Measurements from ENCODE around the gene ABCA9. TPM values are rescaled to one million over a fixed set of nuclear protein-coding genes. Genes with fewer than 3 reads are reported as not detected.
A peak's percentile ranks its signal among the peaks of the same experiment; 100 is the strongest.

The ABCA9 gene
- total and polyA plus RNA-seq, 2 of the 13 experiments (the other 11 are each of a cell fraction or from before 2014, with no cell fraction given), result 0.04 TPM; not detected in 1

DNA sequence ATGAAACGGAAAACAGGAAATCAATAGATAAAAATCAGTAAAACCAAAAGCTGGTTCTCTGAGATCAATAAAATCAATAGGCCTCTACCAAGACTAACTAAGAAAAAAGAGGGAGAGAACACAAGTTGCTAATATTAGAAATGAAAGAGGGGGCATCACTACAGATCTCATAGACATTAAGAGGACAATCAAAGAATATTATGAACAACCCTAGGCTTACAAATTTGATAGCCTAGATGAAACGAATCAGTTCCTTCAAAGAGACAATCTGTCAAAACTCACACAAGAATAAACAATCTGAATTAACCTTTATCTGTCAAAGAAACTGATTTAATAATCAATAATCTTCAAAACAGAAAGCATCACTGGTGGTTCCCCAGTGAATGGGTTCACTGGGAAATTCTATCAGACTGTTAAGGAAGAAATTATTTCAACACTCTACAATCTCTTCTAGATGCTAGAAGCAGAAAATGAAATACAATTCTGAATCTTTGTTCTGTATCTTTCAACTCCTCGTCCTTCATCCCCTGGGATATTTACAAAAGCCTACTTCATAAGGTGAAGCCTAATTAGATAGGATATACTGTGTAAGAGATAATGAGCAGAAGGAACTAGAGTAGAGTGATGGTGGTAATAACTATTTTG is 4.4 kb downstream of the ABCA9 start:
- BruUV-seq (replicated peaks), result no TSS peak
- H3K4me2 ChIP-seq (ENCODE audit: low read depth, low read length), result no peak overlapping the region
- H3K4me3 ChIP-seq (replicated peaks in 1 of 3; ENCODE audit: insufficient read depth in 1 of 3, low read depth in 2 of 3, low read length in 3 of 3), result no peak overlapping the region
- H2AFZ ChIP-seq (ENCODE audit: low read length), result no peak overlapping the region
- POLR2A ChIA-PET, result no interaction called here
- no peaks in the 10 kb centered on the region for H4K20me1 ChIP-seq (ENCODE audit: insufficient read depth, low read length)
- H3K27ac ChIP-seq (ENCODE audit: extremely low read length, insufficient read depth, low read length), result no peak overlapping the region
- intact Hi-C loops (cut with micrococcal nuclease; ENCODE audit: unreplicated experiment), result no loop called here
- no peak for TF ChIP-seq CC2D1A (CRISPR knock-in tag; IDR thresholded peaks at IDR 0.05)
- TF ChIP-seq PITX1 (CRISPR knock-in tag; IDR thresholded peaks at IDR 0.05), result no peak
- TF ChIP-seq, protein P1, sequence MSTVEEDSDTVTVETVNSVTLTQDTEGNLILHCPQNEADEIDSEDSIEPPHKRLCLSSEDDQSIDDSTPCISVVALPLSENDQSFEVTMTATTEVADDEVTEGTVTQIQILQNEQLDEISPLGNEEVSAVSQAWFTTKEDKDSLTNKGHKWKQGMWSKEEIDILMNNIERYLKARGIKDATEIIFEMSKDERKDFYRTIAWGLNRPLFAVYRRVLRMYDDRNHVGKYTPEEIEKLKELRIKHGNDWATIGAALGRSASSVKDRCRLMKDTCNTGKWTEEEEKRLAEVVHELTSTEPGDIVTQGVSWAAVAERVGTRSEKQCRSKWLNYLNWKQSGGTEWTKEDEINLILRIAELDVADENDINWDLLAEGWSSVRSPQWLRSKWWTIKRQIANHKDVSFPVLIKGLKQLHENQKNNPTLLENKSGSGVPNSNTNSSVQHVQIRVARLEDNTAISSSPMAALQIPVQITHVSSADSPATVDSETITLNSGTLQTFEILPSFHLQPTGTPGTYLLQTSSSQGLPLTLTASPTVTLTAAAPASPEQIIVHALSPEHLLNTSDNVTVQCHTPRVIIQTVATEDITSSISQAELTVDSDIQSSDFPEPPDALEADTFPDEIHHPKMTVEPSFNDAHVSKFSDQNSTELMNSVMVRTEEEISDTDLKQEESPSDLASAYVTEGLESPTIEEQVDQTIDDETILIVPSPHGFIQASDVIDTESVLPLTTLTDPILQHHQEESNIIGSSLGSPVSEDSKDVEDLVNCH (CRISPR knock-in tag; IDR thresholded peaks at IDR 0.05), result no peak
- TF ChIP-seq ZBTB8A (CRISPR knock-in tag; IDR thresholded peaks at IDR 0.05; ENCODE audit: borderline replicate concordance, low read depth), result no peak
- peak; percentile 42; the same call in 1 of the 2 replicates for TF ChIP-seq KAT2B (IDR thresholded peaks at IDR 0.05; ENCODE audit: borderline replicate concordance, low read depth, low read length)
- no peak for TF ChIP-seq CHCHD3 (CRISPR knock-in tag; IDR thresholded peaks at IDR 0.05)
- no peak for TF ChIP-seq ZNF552 (CRISPR knock-in tag; IDR thresholded peaks at IDR 0.05; ENCODE audit: borderline replicate concordance)
- TF ChIP-seq ZNF234 (CRISPR knock-in tag; conservative IDR thresholded peaks at IDR 0.05), result no peak
- no peak for TF ChIP-seq ZFP37 (CRISPR knock-in tag; IDR thresholded peaks at IDR 0.05; ENCODE audit: borderline replicate concordance)
- 0 out of 2 replicates have a peak, but pooled peaks have one; percentile 54 for TF ChIP-seq ARID2 (CRISPR knock-in tag; IDR thresholded peaks at IDR 0.05; ENCODE audit: borderline replicate concordance)
- peak; percentile 90; the same call in 1 of the 2 replicates for TF ChIP-seq ZNF382 (CRISPR knock-in tag; IDR thresholded peaks at IDR 0.05; ENCODE audit: borderline replicate concordance)
- no peak for TF ChIP-seq ZBTB20 (CRISPR knock-in tag; IDR thresholded peaks at IDR 0.05; ENCODE audit: borderline replicate concordance, low read depth)
- no peak for TF ChIP-seq ZFYVE20 (CRISPR knock-in tag; IDR thresholded peaks at IDR 0.05; ENCODE audit: borderline replicate concordance, low read depth)
- TF ChIP-seq PCBP1 (IDR thresholded peaks at IDR 0.05; ENCODE audit: borderline replicate concordance, low read depth, low read length), result no peak
- no peak for TF ChIP-seq ZNF672 (CRISPR knock-in tag; IDR thresholded peaks at IDR 0.05)
- no peak for TF ChIP-seq ZNF746 (CRISPR knock-in tag; IDR thresholded peaks at IDR 0.05)
- TF ChIP-seq ZNF335 (CRISPR knock-in tag; IDR thresholded peaks at IDR 0.05), result no peak
- TF ChIP-seq ZNF121 (CRISPR knock-in tag; IDR thresholded peaks at IDR 0.05), result no peak
- peaks cover 26% of the 10 kb centered on the region for H3K9me3 ChIP-seq (ENCODE audit: low read length)
- in situ Hi-C loops (cut with HindIII; ENCODE audit: extremely low pct_ligation_motif_present, low pct_unique_long_range_greater_than_20kb), result loop anchor here (25.0 kb wide), 1 partner anchor 269 kb away; no protein-coding TSS in a partner anchor
- ATAC-seq (no peak), DNase-seq (ENCODE audit: low spot score) (no peak), FAIRE-seq (no peak)
- CTCF ChIA-PET (ENCODE audit: low intra/inter-chr PET ratio, low total read pairs), result no interaction called here
- no peaks in the 10 kb centered on the region for H3K36me3 ChIP-seq (replicated peaks in 1 of 2; ENCODE audit: control insufficient read depth in 1 of 2, insufficient read depth in 2 of 2, low read length in 2 of 2)
- no peaks in the 10 kb centered on the region for H3K27me3 ChIP-seq (ENCODE audit: control insufficient read depth in 1 of 2, insufficient read depth in 2 of 2, low read length in 2 of 2)
- H3K9ac ChIP-seq (ENCODE audit: insufficient read depth, low read depth, low read length), result no peak overlapping the region
- WGBS (ENCODE audit: low lambda C conversion rate), result 91% methylated on average over 3 of the region's 3 CpGs
- no peaks in the 10 kb centered on the region for H3K79me2 ChIP-seq (ENCODE audit: insufficient read depth, low read length)
- H3K4me1 ChIP-seq (ENCODE audit: insufficient read depth, low read length), result peaks cover 30% of the 10 kb centered on the region
